ENCODE data around the gene NR3C1. TPM values are rescaled to one million over a fixed set of nuclear protein-coding genes. Genes with fewer than 3 reads are reported as not detected.
"Not testable (repeated sequence)": the region's sequence is repeated elsewhere in the genome, so short reads cannot be mapped to it uniquely, and the experiment has no call there.

Gene NR3C1
- total and polyA plus RNA-seq, 4 donors, result 16.0 to 105 (median 39.0) TPM

- ATAC-seq (ENCODE audit: low FRiP score), result no peak
- WGBS, 2 donors, result 88 to 94% methylated on average over 2 of the region's 2 CpGs
- H3K27me3 ChIP-seq (ENCODE audit: control insufficient read depth in 1 of 2, insufficient read depth in 2 of 2, low read length in 1 of 2), result no peaks in the 10 kb centered on the region
- no peaks in the 10 kb centered on the region for H3K36me3 ChIP-seq (ENCODE audit: control insufficient read depth in 1 of 2, insufficient read depth in 2 of 2, low read length in 1 of 2)
- no peak overlapping the region for H3K4me3 ChIP-seq (ENCODE audit: low read length in 2 of 2)
- H3K27ac ChIP-seq (ENCODE audit: low read depth in 1 of 2, low read length in 2 of 2), result no peak overlapping the region
- H3K9me3 ChIP-seq (ENCODE audit: control insufficient read depth, low read length), result no peaks in the 10 kb centered on the region
- intact Hi-C loops (cut with DNase I), result loop anchor here in 1 of 2 donors (5.0 kb wide), 1 partner anchor 72 kb away; the partner anchor contains the start of gene NR3C1
- no peak for DNase-seq
- H3K4me1 ChIP-seq (ENCODE audit: control insufficient read depth in 1 of 2, insufficient read depth in 2 of 2, low read length in 2 of 2), result peaks cover 0 to 4% of the 10 kb centered on the region in 2 donors
These were observed 73.6 kb downstream of the NR3C1 start for GRCh38 chr5:143329843-143330242.

DNA sequence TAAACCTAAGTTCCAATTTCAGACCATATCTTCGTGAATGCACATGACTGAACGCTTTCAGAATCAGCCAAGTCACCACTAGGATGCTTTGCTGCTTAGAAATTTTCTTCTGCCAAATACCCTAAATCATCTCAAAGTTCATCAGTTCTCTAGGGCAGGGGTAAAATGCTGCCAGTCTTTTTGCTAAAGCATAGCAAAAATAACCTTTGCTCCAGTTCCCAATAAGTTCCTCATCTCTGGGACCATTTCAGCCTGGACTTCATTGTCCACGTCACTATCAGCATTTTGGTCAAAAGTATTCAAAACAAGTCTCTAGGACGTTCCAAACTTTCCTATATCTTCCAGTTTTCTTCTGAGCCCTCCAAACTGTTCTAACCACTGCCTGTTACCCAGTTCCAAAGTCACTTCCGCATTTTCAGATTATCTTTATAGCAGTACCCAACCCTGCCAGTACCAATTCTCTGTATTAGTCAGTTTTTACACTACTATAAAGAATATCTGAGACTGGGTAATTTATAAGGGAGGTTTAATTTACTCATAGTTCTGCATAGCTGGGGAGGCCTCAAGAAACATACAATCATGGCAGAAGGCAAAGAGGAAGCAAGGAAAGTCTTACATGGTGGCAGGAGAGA, 74.8 kb downstream of the NR3C1 start:
- H3K4me1 ChIP-seq (ENCODE audit: control insufficient read depth in 1 of 2, insufficient read depth in 2 of 2, low read length in 2 of 2), result peaks cover 0 to 4% of the 10 kb centered on the region in 2 donors
- WGBS, 2 donors, result 78 to 87% methylated on average over 5 of the region's 5 CpGs
- H3K27ac ChIP-seq (ENCODE audit: low read depth in 1 of 2, low read length in 2 of 2), result no peak overlapping the region
- no peaks in the 10 kb centered on the region for H3K9me3 ChIP-seq (ENCODE audit: control insufficient read depth, low read length)
- ATAC-seq (ENCODE audit: low FRiP score) (no peak), DNase-seq (no peak)
- no peaks in the 10 kb centered on the region for H3K27me3 ChIP-seq (ENCODE audit: control insufficient read depth in 1 of 2, insufficient read depth in 2 of 2, low read length in 1 of 2)
- no peak overlapping the region for H3K4me3 ChIP-seq (ENCODE audit: low read length in 2 of 2)
- intact Hi-C loops (cut with DNase I), result no loop called here
- no peaks in the 10 kb centered on the region for H3K36me3 ChIP-seq (ENCODE audit: control insufficient read depth in 1 of 2, insufficient read depth in 2 of 2, low read length in 1 of 2)

GRCh38 chr5:143325086-143325485, 78.4 kb downstream of the NR3C1 start:
- H3K36me3 ChIP-seq (ENCODE audit: control insufficient read depth in 1 of 2, insufficient read depth in 2 of 2, low read length in 1 of 2); H3K9me3 ChIP-seq (ENCODE audit: control insufficient read depth, low read length); H3K27me3 ChIP-seq (ENCODE audit: control insufficient read depth in 1 of 2, insufficient read depth in 2 of 2, low read length in 1 of 2); H3K4me3 ChIP-seq (ENCODE audit: low read length in 2 of 2); H3K4me1 ChIP-seq (ENCODE audit: control insufficient read depth in 1 of 2, insufficient read depth in 2 of 2, low read length in 2 of 2); DNase-seq; H3K27ac ChIP-seq (ENCODE audit: low read depth in 1 of 2, low read length in 2 of 2); ATAC-seq (ENCODE audit: low FRiP score); intact Hi-C loops (cut with DNase I): not testable (repeated sequence)
- 93 to 96% methylated on average over 4 of the region's 4 CpGs for WGBS, 2 donors

- H3K4me3 ChIP-seq (ENCODE audit: low read length in 2 of 2); H3K27ac ChIP-seq (ENCODE audit: low read depth in 1 of 2, low read length in 2 of 2); H3K4me1 ChIP-seq (ENCODE audit: control insufficient read depth in 1 of 2, insufficient read depth in 2 of 2, low read length in 2 of 2); DNase-seq; H3K27me3 ChIP-seq (ENCODE audit: control insufficient read depth in 1 of 2, insufficient read depth in 2 of 2, low read length in 1 of 2); H3K9me3 ChIP-seq (ENCODE audit: control insufficient read depth, low read length); H3K36me3 ChIP-seq (ENCODE audit: control insufficient read depth in 1 of 2, insufficient read depth in 2 of 2, low read length in 1 of 2); ATAC-seq (ENCODE audit: low FRiP score); intact Hi-C loops (cut with DNase I): not testable (repeated sequence)
- 95 to 98% methylated on average over 5 of the region's 5 CpGs for WGBS, 2 donors
These were observed 80.4 kb downstream of the NR3C1 start for GRCh38 chr5:143322931-143323630.

DNA sequence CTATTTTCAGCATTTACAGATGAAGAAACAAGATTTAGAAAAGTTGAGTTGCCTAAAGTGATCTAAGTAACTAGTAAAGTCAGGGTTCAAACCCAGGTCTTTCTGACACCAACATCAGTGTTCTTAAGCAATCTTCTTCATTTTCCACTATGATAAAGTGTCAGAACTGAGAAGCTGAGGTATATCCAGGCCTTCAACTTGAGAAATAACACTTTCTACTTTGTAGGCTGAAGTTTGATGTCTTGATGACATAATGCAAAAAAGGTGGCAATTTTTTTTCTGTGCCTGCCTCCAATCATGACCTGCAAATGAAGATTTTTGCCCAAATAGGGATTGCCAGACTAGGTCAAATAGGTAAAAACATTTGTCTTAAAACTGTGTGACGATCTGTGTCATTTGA, 81.3 kb downstream of the NR3C1 start:
- H3K4me3 ChIP-seq (ENCODE audit: low read length in 2 of 2), result no peak overlapping the region
- no peaks in the 10 kb centered on the region for H3K9me3 ChIP-seq (ENCODE audit: control insufficient read depth, low read length)
- intact Hi-C loops (cut with DNase I), result no loop called here
- no peaks in the 10 kb centered on the region for H3K36me3 ChIP-seq (ENCODE audit: control insufficient read depth in 1 of 2, insufficient read depth in 2 of 2, low read length in 1 of 2)
- 95 to 100% methylated on average over 1 of the region's 1 CpG for WGBS, 2 donors
- DNase-seq (no peak), ATAC-seq (ENCODE audit: low FRiP score) (no peak)
- no peak overlapping the region for H3K27ac ChIP-seq (ENCODE audit: low read depth in 1 of 2, low read length in 2 of 2)
- H3K27me3 ChIP-seq (ENCODE audit: control insufficient read depth in 1 of 2, insufficient read depth in 2 of 2, low read length in 1 of 2), result no peaks in the 10 kb centered on the region
- H3K4me1 ChIP-seq (ENCODE audit: control insufficient read depth in 1 of 2, insufficient read depth in 2 of 2, low read length in 2 of 2), result peaks cover 0 to 7% of the 10 kb centered on the region in 2 donors

DNA sequence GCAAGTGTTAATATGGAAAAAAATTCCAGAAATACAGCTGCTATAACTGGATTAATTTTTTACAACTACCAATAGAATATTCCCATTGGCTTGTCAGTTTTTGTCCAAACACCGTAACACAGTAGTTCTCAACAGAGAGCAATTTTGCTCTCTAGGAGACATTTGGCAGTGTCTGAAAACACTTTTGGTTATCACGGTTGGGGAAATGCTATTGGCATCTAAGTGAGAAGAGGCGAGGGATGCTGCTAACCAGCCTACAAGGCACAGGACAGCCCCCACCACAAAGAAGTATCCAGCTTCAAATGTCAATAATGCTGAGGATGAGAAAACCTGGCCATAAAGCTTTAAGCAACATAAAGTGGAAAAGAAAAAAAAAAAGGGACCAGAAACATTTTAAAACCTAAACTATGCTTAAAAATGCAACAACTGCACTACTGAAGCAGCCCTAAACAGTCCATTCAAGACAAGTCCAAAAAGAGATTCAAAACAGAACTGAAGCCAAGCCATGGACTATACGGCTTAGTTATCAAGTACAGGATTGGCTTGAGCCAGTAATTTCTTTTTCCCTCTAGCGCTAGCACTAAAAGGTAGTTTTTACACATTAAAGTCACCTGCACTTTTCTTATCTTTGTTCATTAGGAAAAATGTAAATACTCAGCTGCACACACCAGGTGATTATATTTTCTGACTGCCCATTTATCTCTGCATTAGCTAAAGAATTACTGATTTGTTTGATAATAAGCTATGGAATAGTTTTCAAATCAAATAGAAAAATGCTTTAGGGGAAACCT, 83.9 kb downstream of the NR3C1 start:
- 50 to 55% methylated on average over 5 of the region's 5 CpGs for WGBS, 2 donors
- Histone ChIP-seq H3K27ac (ENCODE audit: low read depth in 1 of 2, low read length in 2 of 2) (no peak overlapping the region), H3K27me3 (ENCODE audit: control insufficient read depth in 1 of 2, insufficient read depth in 2 of 2, low read length in 1 of 2) (no peaks in the 10 kb centered on the region), H3K36me3 (ENCODE audit: control insufficient read depth in 1 of 2, insufficient read depth in 2 of 2, low read length in 1 of 2) (no peaks in the 10 kb centered on the region), H3K9me3 (ENCODE audit: control insufficient read depth, low read length) (no peaks in the 10 kb centered on the region), H3K4me3 (ENCODE audit: low read length in 2 of 2) (no peak overlapping the region), H3K4me1 (ENCODE audit: control insufficient read depth in 1 of 2, insufficient read depth in 2 of 2, low read length in 2 of 2) (peaks cover 5 to 7% of the 10 kb centered on the region in 2 donors)
- ATAC-seq (ENCODE audit: low FRiP score) (no peak), DNase-seq (no peak)
- intact Hi-C loops (cut with DNase I), result no loop called here

- DNase-seq (no peak), ATAC-seq (ENCODE audit: low FRiP score) (no peak)
- Histone ChIP-seq H3K4me3 (ENCODE audit: low read length in 2 of 2) (no peak overlapping the region), H3K27me3 (ENCODE audit: control insufficient read depth in 1 of 2, insufficient read depth in 2 of 2, low read length in 1 of 2) (no peaks in the 10 kb centered on the region), H3K27ac (ENCODE audit: low read depth in 1 of 2, low read length in 2 of 2) (no peak overlapping the region), H3K9me3 (ENCODE audit: control insufficient read depth, low read length) (no peaks in the 10 kb centered on the region), H3K4me1 (ENCODE audit: control insufficient read depth in 1 of 2, insufficient read depth in 2 of 2, low read length in 2 of 2) (peaks cover 7% of the 10 kb centered on the region in 2 donors), H3K36me3 (ENCODE audit: control insufficient read depth in 1 of 2, insufficient read depth in 2 of 2, low read length in 1 of 2) (no peaks in the 10 kb centered on the region)
- 98 to 100% methylated on average over 1 of the region's 1 CpG for WGBS, 2 donors
- intact Hi-C loops (cut with DNase I), result no loop called here
These were observed 84.7 kb downstream of the NR3C1 start for GRCh38 chr5:143318833-143319232.

DNA sequence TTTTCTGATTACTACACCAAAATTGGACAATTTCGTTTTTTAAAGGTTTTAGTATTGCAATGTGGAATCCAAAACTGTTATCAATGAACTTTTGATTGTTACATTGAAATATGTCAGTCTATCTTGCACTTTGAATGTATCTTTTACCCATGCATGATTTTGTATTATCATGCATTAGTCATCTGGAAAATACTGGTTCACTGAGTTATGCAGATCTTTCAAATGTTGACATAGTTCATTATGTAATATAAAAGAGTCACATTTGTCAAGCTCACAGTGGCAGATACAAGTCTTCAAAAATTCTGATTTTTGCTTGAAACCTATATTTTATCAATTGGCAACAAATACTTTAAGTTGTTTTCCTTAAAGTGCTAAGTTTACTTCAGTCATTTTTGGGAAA, 85.2 kb downstream of the NR3C1 start:
- H3K9me3 ChIP-seq (ENCODE audit: control insufficient read depth, low read length), result no peaks in the 10 kb centered on the region
- no peak overlapping the region for H3K4me3 ChIP-seq (ENCODE audit: low read length in 2 of 2)
- no peaks in the 10 kb centered on the region for H3K36me3 ChIP-seq (ENCODE audit: control insufficient read depth in 1 of 2, insufficient read depth in 2 of 2, low read length in 1 of 2)
- ATAC-seq (ENCODE audit: low FRiP score) (no peak), DNase-seq (no peak)
- H3K27ac ChIP-seq (ENCODE audit: low read depth in 1 of 2, low read length in 2 of 2), result no peak overlapping the region
- H3K27me3 ChIP-seq (ENCODE audit: control insufficient read depth in 1 of 2, insufficient read depth in 2 of 2, low read length in 1 of 2), result no peaks in the 10 kb centered on the region
- intact Hi-C loops (cut with DNase I), result no loop called here
- H3K4me1 ChIP-seq (ENCODE audit: control insufficient read depth in 1 of 2, insufficient read depth in 2 of 2, low read length in 2 of 2), result peaks cover 7% of the 10 kb centered on the region in 2 donors
- 78% methylated on average over 1 of the region's 1 CpG for WGBS, 2 donors

All from aorta (tissue), 5 donors.